Endothelial cell of umbilical vein (primary cell): Measurements from ENCODE around the gene LRRC27. TPM values are rescaled to one million over a fixed set of nuclear protein-coding genes. Genes with fewer than 3 reads are reported as not detected.
"Not testable (repeated sequence)": the region's sequence is repeated elsewhere in the genome, so short reads cannot be mapped to it uniquely, and the experiment has no call there.

Experiments
- BruUV-seq: library from RNA; stranded (reverse); fragments of 400-500 nt; replicated peaks from 2 replicates; lab custom pipeline; 2021; lab: Mats Ljungman, UMichigan
- CTCF ChIA-PET: fragments of 300-600, 350-600 bp; sonication (Branson Sonifier 250); formaldehyde crosslinking; loops from one replicate; lab custom pipeline; 2021; ENCODE audit warnings: antibody characterized with exemption, inconsistent platforms; lab: Charles Lee
- POLR2A ChIA-PET: fragments of 300-600, 350-600 bp; sonication (Branson Sonifier 250); formaldehyde crosslinking; loops from one replicate; lab custom pipeline; 2021; ENCODE audit warnings: antibody characterized with exemption, inconsistent platforms; lab: Charles Lee
- DNase-seq: peaks from one replicate; pipeline ENCODE4 v3.0.0-alpha.2; 2011; ENCODE audit warnings: low read depth, low spot score
- FAIRE-seq: peaks from 2 replicates; lab custom pipeline; 2011; peaks lifted over from hg19 to GRCh38; lab: Jason Lieb, UNC
- H2AFZ ChIP-seq: 2 replicates; pipeline ENCODE4 v1.6.0; 2012; ENCODE audit warnings: low read depth, low read length, control low read depth, inconsistent platforms
- H3K27ac ChIP-seq: 2 replicates; pipeline ENCODE4 v1.5.1; 2011; ENCODE audit warnings: low read depth, mild to moderate bottlenecking, control low read depth, low read length, moderate library complexity; ENCODE audit not compliant: insufficient read depth
- H3K27me3 ChIP-seq, 2 experiments: 2 replicates each; pipeline versions ENCODE4 v1.6.0 to v1.6.1; 2011; ENCODE audit warnings: low read length in 2 of 2, mixed read lengths in 1 of 2; ENCODE audit not compliant: control insufficient read depth in 2 of 2, insufficient read depth in 2 of 2
- H3K36me3 ChIP-seq, 2 experiments: 2 replicates in 1 of 2; 3 replicates in 1 of 2; pipeline ENCODE4 v1.5.1; 2011; ENCODE audit warnings: low read length in 2 of 2, mild to moderate bottlenecking in 1 of 2, moderate library complexity in 1 of 2; ENCODE audit not compliant: control insufficient read depth in 2 of 2, insufficient read depth in 2 of 2; ENCODE audit errors: extremely low read depth in 1 of 2
- H3K4me1 ChIP-seq: 3 replicates; pipeline ENCODE4 v1.5.1; 2011; ENCODE audit warnings: mild to moderate bottlenecking, low read length; ENCODE audit not compliant: control insufficient read depth, insufficient read depth; ENCODE audit errors: extremely low read depth
- H3K4me2 ChIP-seq: 2 replicates; pipeline ENCODE4 v1.6.1; 2011; ENCODE audit warnings: low read length, control low read depth, mixed read lengths; ENCODE audit not compliant: insufficient read depth
- H3K4me3 ChIP-seq, 3 experiments: fragments of 200-600 bp in 1 of 3; sonication (generic), shearing (Covaris generic) in 1 of 3; replicated peaks in 1 of 3; 2 replicates each; pipeline ENCODE4 v1.5.1; 2011 to 2016; ENCODE audit warnings: control low read depth in 3 of 3, low read length in 3 of 3, mild to moderate bottlenecking in 2 of 3, inconsistent platforms in 1 of 3, low read depth in 1 of 3, moderate library complexity in 1 of 3; ENCODE audit not compliant: insufficient read depth in 1 of 3
- H3K79me2 ChIP-seq: 2 replicates; pipeline ENCODE4 v1.6.0; 2012; ENCODE audit warnings: low read length, inconsistent platforms; ENCODE audit not compliant: control insufficient read depth, insufficient read depth
- H3K9ac ChIP-seq: replicated peaks from 2 replicates; pipeline ENCODE3; 2011; ENCODE audit warnings: low read length, control low read depth; ENCODE audit not compliant: insufficient read depth; ENCODE audit errors: extremely low read depth
- H3K9me1 ChIP-seq: replicated peaks from 3 replicates; pipeline ENCODE4 v1.6.0; 2011; ENCODE audit warnings: mild to moderate bottlenecking, low read length; ENCODE audit not compliant: control insufficient read depth, insufficient read depth; ENCODE audit errors: extremely low read depth
- H3K9me3 ChIP-seq: replicated peaks from 2 replicates; pipeline ENCODE4 v1.5.1; 2012; ENCODE audit warnings: low read length, inconsistent platforms; ENCODE audit not compliant: control insufficient read depth, insufficient read depth
- H4K20me1 ChIP-seq: replicated peaks from 2 replicates; pipeline ENCODE3; 2011; ENCODE audit warnings: mild to moderate bottlenecking, low read length; ENCODE audit not compliant: control insufficient read depth, insufficient read depth; ENCODE audit errors: extremely low read depth
- EZH2 ChIP-seq: IDR thresholded peaks from 2 replicates; pipeline ENCODE4 v1.6.1; 2012; ENCODE audit warnings: borderline replicate concordance, low read depth, mild to moderate bottlenecking, moderate library complexity, low read length, inconsistent platforms; ENCODE audit not compliant: severe bottlenecking
- FOS ChIP-seq: IDR thresholded peaks from 2 replicates; pipeline ENCODE4 v1.6.1; 2011; ENCODE audit warnings: mild to moderate bottlenecking, low read length, moderate library complexity, borderline replicate concordance; ENCODE audit not compliant: insufficient read depth
- GATA2 ChIP-seq: IDR thresholded peaks from 2 replicates; pipeline ENCODE4 v1.7.0; 2011; ENCODE audit warnings: low read depth, mild to moderate bottlenecking, moderate library complexity, mixed read lengths, low read length; ENCODE audit not compliant: insufficient read length, insufficient read depth
- JUN ChIP-seq: IDR thresholded peaks from 2 replicates; pipeline ENCODE4 v1.6.1; 2011; ENCODE audit warnings: borderline replicate concordance, low read depth; ENCODE audit not compliant: insufficient read length, insufficient read depth
- POLR2A ChIP-seq: IDR thresholded peaks from 2 replicates; pipeline ENCODE4 v1.6.1; 2012; ENCODE audit warnings: low read depth, mild to moderate bottlenecking, control low read depth, low read length
- POLR2AphosphoS5 ChIP-seq: IDR thresholded peaks from 2 replicates; pipeline ENCODE4 v1.6.1; 2012; ENCODE audit warnings: low read depth, mild to moderate bottlenecking, control low read depth, low read length, moderate library complexity; ENCODE audit not compliant: insufficient read depth
- dilution Hi-C: fragments of 300-500 bp; cut with MboI; formaldehyde crosslinking; loops from one replicate; pipeline ENCODE4 v1.15.0; 2019; ENCODE audit warnings: low sequenced_read_pairs; ENCODE audit not compliant: extremely low pct_ligation_motif_present
- intact Hi-C: fragments of 100-400 bp; cut with micrococcal nuclease; formaldehyde crosslinking; loops from one replicate; pipeline ENCODE4 v1.10.0; 2022
- polyA plus RNA-seq, 4 experiments: library from polyadenylated mRNA; depleted of rRNA in 3 of 4; stranded (reverse) in 3 of 4; unstranded in 1 of 4; fragments of >200 nt; gene quantifications; 2 replicates each; pipeline versions ENCODE4 v1.2.1 to v1.2.3, GENCODE V29; 2011 to 2012; ENCODE audit warnings: missing spikeins in 1 of 4
- total RNA-seq: library from RNA; stranded (reverse); gene quantifications from 2 replicates; pipeline ENCODE4 v1.2.3, GENCODE V29; 2021

LRRC27 gene
- total and polyA plus RNA-seq, 2 donors (not counting 3 experiments of a cell fraction or from before 2014, with no cell fraction given) = 8.3 to 13.6 TPM

DNA sequence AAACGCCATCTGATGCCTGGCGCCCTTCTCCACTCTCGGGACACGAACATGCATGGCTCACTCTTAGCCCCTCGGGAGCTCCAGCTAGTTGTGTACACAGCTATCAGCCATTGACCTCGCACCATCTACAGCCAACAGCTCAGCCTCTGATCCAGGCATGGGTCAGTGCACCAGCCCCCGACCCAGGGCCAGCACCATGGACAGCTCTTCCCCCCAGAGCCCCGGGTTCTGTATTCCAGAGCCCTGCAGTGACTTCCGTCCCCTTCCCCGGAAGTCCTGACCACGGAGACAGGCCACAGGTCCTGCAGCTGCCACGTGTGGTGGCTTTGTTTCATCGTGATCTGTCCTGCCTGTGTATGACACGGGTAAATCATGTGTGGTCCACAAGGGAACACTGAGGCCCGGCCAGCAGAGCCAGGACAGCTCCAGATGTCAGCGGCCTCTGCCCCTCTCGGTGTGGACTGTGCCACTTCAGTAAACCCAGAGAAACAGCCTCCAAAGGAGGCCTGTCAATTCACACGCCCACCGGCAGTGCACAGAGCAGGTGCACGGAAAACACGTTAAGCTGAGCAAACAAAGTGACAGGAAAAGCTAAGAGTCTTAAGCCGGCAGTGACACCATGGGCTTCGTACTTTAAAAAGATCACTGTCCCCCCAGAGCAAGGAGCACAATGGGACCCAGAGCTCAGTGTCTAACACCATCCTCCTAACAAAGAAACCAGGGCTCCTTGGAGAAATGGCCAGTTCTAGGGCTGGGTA, 37.3 kb upstream of the LRRC27 start:
- H3K9me1 ChIP-seq = no peaks in the 10 kb centered on the region
- no peaks in the 10 kb centered on the region for H3K9me3 ChIP-seq
- H3K4me2 ChIP-seq = no peak overlapping the region
- POLR2A ChIA-PET = no interaction called here
- no peak for DNase-seq
- CTCF ChIA-PET = interaction anchor here (1.0 to 1.2 kb wide), 2 partner anchors 35 to 43 kb away, joined by 3 to 4 read pairs; no protein-coding TSS in a partner anchor
- no peaks in the 10 kb centered on the region for H3K79me2 ChIP-seq
- H3K27ac ChIP-seq = no peak overlapping the region
- dilution Hi-C loops (no loop called here), intact Hi-C loops (no loop called here)
- H3K4me1 ChIP-seq = no peaks in the 10 kb centered on the region
- no peaks in the 10 kb centered on the region for H4K20me1 ChIP-seq
- H3K27me3 ChIP-seq = no peaks in the 10 kb centered on the region
- no peak overlapping the region for H3K9ac ChIP-seq
- no TSS peak for BruUV-seq
- H2AFZ ChIP-seq = no peak overlapping the region
- H3K4me3 ChIP-seq = no peak overlapping the region
- no peak for FAIRE-seq
- no peaks in the 10 kb centered on the region for H3K36me3 ChIP-seq
- TF ChIP-seq POLR2AphosphoS5 = no peak
- no peak for TF ChIP-seq EZH2
- TF ChIP-seq POLR2A = no peak
- TF ChIP-seq GATA2 = no peak
- TF ChIP-seq JUN = no peak
- no peak for TF ChIP-seq FOS

DNA sequence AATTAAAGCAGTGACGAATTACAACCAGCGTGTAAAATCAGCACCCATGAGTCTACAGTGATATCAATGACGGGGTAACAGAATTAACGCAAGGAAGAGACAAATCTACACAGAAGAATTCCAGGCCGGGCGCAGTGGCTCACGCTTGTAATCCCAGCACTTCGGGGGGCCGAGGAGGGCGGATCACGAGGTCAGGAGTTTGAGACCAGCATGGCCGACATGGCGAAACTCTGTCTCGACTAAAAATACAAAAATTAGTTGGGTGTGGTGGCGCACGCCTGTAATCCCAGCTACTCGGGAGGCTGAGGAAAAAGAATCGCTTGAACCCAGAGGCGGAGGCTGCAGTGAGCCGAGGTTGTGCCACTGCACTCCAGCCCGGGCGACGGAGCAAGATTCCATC, 36.5 kb upstream of the LRRC27 start:
- H3K9me1 ChIP-seq, H3K9ac ChIP-seq, POLR2A ChIA-PET, BruUV-seq, dilution Hi-C loops, H2AFZ ChIP-seq, H4K20me1 ChIP-seq, H3K4me2 ChIP-seq, H3K27ac ChIP-seq, DNase-seq, FAIRE-seq, H3K4me3 ChIP-seq, H3K9me3 ChIP-seq, H3K27me3 ChIP-seq, H3K79me2 ChIP-seq, intact Hi-C loops, H3K36me3 ChIP-seq, H3K4me1 ChIP-seq: not testable (repeated sequence)
- CTCF ChIA-PET = interaction anchor here (1.2 kb wide), 1 partner anchor 42 kb away, joined by 4 read pairs; no protein-coding TSS in a partner anchor
